Pons (tissue), 1 donor: ENCODE data around the gene NOS1AP.

Experiments used
- DNase-seq: peaks from one replicate; pipeline ENCODE4 v3.0.0-alpha.2; 2016; ENCODE audit warnings: low spot score

NOS1AP gene

DNA sequence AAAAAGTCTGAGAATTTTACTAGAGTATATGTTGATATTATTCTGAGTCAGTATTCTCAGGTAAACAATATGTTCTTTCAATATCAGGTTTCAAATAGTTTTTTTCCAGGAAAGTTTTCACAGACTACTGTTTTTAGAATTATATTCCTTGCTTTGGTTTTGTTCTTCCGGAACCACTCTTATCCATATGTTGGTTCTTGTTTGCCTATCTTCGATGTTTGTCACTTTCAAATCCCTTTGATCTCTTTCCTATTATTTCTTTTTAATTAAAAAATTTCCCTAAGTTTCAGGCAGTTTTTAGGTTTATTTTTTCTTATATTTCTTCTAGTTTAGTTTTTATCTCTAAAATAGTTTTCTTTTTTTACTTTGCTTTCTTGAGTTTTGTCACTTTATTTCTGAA is 20.9 kb downstream of the NOS1AP start:
- DNase-seq = no peak

DNA sequence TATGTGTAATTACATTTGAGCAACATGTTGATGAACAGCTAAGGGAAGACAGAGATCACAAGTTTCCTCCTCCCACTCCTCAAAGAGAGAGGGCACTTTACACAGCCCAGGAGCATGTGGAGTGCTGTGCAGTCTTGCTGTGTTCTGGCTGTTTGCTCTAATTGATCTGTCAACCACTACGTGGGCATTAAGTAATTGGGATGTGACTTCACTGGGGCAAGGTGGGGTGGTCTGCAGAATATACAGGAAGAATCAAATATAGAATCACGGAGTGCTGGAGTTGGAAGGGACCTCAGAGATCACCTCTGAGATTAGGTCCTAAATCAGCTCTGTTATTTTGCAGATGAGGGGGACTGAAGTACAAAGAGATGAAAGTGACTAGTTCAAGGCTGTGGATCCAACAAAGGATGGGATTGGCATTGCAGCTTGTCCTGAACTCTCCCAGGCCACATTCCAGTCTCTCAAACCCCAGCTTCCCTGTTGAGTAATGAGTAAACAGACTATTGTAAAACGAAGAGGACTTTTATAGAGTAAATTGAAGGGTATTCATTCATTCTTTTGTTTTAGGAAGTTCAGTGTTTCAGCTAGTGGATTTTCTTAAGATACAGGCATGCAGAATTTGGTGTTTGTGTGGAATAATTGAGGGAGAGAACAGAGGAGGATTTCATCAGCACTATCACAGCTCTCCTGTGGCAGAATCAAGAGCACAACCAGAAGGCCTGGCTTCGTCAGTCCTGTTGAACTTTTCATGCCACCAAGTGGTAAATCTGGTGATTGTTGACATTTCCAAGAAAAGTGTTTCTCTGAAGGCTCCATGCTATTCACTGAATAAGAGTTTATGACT is 22.4 kb downstream of the NOS1AP start:
- DNase-seq = no peak

DNA sequence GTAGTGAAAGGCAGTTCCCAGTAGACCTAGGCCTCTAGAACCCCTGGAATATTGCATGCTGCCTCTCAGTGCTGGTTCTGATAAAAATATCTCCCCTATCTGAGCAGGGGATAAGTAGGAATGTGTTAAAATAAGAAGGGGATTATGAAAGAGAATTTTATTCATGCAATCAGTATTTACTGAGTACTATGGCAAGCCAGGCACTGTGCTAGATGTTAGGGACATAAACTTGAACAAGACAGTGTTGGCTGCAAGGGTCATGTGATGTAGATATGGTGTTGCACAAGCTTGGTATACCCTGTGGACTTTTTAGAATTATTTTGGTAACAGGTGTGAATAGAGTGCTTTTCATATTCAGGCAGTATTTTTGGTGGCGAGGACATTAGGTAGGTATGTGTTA is 23.6 kb downstream of the NOS1AP start:
- no peak for DNase-seq

DNA sequence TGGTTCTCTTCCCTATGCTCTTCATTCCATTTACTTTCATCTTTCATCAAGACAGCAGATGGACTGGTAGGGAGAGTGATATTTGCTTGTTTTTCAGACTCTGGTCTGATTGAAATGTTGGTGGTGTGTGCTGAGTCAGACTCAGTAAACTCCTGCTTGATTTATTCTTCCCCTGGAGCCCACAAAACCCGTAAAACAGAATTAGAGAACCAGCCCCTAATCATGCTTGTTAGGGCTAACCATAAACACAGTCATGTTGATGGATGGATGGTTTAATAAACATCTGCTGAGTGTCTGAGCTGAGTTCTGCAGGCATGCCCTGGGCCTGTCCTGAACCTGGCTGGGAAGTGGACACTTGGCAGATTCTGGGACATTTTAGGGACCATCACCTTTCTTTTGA is 24.8 kb downstream of the NOS1AP start:
- DNase-seq = no peak

DNA sequence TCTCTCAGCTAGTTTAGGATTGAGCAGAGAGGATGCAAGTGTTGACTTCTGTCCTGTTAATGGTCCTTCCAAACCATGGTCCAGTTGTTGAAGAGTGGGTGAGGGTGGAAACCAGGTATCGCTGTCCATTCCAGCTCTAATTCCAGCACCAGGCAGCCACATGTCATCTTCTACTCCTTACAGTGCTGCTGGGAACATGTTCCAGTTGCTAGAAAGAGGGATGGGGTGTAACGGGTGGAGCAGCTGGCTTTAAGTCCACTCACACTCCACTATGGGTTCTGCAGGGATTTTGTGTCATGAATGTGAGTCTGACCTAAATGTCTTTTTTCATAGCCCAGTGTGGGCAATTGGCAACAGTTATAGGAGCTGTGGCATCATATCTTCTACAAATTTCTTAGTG is 25.2 kb downstream of the NOS1AP start:
- DNase-seq = no peak

DNA sequence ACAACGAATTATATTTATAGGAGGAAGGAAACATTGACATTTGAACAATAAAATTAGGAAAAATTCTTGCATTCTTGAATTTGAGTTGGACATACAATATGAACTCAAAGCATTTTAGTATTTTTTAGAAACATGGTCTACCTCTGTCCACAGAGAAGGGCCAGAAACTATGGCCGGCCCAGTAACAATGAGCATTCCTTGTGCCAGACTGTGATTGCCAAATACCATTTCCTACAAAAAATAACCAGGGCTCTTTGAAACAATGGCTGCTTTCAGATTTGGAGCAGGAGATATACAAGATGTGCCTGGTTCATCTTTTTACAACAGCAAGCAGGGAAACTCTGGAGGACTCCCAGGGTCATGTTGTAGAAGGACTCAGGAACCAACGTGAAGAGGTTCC is 38.4 kb downstream of the NOS1AP start:
- DNase-seq = peak; percentile 45

DNA sequence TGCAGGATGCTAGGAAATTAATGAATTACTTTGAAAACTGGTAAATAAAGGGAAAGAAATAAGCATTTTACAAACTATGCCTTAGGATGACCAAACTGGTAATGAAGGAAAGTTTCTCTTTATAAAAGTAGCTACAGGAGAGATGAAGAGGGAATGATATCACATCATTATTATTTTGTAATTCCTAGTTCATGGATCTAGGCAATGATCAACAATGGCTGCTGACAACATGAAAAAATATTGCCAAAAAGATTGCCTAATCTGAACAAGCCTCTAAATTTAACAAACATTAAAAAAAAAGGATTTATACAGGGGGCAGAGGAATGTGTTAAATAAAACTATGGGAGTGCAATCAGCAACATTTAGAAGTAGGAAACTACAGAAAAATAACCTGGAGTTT is 38.9 kb downstream of the NOS1AP start:
- DNase-seq = no peak

DNA sequence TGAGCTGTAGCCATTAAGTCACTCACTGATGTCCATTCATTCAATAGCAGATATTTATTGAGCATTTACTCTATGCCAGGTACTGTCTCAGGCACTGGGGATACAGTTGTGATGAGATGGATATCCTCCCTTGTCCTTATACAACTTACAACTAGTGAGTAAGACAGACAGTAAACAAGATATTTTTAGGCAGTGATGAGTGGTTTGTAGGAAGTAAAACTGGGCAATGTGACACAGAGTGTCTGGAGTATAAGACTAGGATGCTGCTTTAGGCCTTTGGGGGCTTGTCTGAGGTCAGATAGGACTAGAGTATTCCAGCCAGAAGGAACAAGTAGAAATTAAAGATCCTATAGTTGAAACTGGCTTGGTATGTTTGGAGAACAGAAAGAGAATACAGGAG is 41.4 kb downstream of the NOS1AP start:
- peak; percentile 62 for DNase-seq

DNA sequence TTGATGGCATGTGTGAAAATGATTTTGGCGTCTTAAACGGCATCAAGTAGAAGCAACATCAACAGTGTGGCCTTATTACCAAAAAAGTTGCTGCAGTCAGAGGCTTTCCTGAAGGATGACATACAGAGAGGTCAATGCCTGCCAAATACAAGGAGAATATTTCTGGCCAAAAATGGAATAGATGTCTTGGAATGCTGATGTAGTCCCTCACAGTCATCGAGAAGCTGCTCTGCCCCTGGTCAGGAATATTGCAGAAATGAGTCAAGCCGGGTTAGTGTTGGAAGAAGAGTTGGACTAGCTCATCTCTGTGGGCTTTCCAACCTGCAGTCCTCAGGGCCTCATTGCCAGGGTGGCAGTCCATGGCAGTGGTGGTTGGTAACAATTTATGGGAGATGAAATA is 42.1 kb downstream of the NOS1AP start:
- DNase-seq = no peak

DNA sequence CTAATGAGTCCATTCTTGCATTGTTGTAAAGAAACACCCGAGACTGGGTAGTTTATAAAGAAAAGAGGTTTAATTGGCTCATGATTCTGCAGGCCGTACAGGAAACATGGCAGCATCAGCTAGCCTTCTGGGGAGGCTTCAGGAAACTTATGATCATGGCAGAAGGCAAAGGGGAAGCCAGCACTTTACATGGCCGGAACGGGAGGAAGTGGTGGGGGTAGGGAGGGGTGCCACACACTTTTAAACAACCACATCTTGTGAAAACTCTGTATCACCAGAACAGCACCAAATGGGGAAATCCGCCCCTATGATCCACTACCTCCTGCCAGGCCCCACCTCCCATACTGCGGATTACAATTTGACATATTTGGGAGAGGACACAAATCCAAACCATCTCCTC is 43.9 kb downstream of the NOS1AP start:
- no peak for DNase-seq

DNA sequence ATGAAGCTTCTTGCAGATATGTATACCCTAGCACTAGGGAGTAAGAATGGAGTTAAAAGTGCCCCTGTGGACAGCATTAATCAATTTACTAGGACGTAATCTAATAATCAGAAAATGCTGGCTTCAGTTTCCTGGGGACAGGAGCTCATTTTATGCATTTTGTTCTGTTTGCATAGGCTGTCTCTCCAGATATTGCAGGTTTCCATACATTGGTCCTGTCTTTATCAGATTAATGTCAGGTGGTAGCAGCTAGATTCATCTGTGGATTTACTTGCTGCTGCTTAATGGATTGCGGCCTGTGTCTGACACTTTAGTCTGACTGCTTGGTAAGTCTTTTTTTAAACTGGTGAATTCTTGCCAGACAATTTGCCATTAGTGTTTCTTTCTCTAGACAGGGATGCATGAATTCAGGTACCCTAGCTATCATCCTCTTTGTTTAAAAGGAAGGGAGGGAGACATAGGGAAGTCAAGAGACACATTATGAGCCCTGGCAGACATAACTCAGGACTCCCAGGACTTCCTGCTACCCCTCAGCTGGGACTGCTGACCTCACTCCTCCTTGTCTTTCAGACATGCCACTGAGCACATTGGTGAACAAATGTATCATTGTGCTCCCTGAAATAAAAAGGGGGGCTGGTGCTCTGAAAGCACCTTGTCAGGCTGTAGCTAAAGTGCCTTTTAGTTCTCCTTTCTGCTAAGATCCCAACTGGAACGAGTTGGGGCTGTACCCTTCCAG is 47.7 kb downstream of the NOS1AP start:
- DNase-seq = peak; percentile 69

DNA sequence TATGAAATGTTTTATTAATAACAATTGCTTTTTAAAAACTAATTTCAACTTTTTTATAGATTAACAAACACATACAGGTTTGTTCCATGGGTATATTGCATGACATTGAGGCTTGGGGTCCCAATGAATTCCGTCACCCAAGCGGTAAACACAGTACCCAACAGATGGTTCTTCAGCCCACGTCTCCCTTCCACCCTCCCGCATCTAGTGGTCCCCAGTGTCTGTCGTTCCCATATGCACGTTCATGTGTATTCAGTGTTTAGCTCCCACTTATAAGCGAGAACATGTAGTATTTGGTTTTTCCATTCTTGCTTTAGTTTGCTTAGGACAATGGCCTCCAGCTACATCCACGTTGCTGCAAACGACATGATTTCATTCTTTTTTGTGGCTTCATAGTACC is 48.6 kb downstream of the NOS1AP start:
- DNase-seq = no peak

DNA sequence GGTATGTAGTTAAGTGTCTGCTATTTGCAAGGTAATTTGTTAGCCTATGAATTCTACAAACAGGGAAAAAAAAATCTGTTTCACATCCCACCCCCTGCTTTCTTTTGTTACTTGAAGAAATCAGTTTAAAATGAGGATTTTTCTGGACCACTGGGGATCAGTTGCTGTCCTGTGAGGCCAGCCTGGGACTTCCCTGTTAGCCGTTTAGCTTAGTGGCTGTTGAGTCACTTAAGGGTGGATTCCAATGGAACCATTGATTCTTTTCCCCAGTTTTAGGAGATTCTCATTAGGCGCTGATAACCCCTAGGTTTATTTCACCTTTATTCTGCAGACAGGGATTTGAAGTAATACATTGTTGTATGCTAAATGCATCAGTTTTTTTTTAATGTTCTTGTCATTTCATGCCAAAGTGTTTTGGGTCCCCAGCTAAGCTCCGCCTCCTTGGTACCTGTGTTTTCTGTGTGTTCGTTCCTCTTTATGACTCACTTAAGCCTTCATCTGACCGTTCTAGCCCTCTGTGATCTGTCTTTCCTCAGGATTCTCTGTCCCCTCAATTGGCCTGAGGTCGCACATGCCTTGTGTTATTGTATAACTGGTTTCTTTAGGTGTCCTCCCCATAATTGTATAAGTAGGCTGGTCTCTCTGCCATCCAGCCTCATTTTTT is 59.3 kb downstream of the NOS1AP start:
- no peak for DNase-seq

DNA sequence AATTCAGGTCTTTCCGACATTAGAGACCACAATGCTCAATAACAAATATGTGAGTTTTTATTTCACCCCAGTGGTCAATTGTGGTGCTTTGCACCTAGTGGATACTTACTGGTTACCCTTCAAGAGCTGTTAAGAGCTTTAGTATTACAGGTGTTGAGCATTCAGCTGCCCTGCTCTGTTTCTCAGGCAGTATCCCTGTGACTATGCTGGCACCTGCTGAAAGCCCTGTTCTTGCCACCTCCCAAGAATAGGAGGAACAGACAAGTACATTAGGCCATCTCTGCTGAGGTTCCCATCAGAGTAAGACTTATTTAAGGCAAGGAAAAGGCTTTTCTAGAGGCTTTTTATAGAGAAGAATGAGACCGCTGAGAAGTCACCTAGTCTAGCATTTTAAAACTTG is 60.8 kb downstream of the NOS1AP start:
- no peak for DNase-seq

DNA sequence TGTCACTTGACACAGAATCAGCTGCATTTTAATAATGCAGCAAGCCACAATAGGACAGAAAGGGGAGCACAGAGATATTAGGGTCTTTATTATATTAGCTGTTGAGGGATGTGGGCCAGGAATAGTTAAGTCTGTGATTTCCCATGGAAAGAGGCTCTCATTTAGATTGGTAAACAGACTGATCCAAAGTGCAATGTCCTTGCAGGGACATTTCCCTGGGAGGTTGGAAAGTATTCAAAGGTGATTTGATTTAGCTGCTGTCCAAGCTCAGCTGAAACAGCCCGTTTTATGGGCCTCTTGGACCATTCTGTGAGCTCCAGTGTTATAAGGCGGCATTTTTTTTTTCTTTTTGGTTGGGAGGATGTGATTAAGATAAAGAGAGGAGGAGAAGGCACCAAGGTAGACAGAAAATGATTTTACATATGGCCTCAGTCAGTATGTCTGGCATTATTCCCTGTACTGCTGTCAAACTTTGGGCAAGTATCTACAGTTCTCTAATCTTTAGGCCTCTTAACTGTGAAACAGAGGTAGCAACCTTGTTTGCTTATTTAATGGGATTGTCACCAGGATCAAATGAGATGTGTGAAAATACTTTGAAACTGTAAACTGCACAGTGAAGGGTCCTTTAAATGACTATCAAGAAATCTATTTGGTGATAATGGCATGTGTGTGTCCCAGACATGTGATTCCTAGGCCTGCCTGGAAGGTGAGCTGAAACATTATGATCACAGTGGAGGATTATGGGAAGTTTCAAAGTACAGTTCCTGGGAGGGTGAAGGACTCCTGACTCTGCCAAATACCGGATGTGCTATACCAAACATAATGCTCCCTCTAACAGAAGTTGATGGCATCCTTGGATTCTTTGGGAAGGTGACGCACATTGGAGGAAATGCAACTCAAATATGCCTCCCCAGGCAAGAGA is 62.2 kb downstream of the NOS1AP start:
- no peak for DNase-seq

DNA sequence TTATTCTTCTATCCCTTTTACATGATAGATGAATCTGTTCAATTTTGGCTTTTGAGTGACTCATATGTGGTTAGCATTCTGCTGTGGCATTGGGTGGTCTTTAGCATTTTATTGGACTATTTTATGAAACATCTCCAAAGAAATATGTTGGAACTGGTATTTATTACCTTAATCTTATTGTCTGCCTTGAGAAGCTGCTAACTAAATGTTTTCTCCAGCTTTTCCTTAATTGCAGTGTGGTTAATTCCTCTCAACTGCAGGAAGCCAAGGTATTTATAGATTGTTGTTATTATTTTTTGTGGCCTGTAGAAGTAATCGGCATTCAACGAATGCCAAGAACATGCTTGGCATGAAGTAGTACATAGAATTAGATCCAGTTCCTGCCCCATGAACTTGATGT is 64.1 kb downstream of the NOS1AP start:
- DNase-seq = no peak

DNA sequence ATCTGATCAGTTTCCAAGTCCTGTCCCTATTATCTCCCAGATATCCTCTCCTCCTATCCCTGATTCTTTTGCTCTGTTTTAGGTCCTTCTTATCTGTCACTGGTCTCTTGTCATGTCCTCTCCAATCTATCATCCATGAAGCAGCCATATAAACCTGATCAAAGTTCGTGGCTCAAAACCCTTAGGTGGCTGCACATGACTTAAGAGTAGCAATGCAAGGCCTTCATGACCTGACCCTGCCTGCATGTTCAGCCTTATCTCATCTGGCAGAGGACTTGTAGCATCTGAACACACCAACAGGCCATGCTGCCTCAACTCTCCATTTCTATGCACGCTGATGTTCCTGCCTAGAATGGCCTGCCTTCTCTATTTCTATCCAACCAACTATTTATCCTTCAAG is 65.2 kb downstream of the NOS1AP start:
- DNase-seq = no peak

DNA sequence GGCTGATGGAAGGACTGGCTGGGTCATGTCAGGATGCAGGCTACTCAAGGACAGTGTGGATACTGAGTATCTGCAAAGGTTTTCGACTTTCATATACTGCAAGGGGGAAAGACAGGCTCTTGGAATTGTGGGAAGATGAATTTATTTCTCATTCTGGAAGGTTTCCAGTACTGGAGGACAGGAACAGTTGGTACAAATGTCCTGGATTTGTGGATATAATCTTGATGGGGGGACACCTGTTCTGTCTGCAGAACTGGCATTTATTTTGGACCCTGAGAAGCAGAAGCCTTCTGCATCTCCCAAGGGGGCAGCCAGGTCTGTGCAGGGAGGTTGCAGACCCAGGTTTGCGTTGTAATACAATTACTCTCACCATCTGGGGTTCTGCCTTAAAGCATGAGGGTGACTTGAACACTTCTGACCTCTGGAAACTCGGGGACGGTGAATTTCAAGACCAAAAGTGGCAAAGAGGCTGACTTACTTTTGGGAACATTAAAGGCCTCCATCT is 65.8 kb downstream of the NOS1AP start:
- no peak for DNase-seq

DNA sequence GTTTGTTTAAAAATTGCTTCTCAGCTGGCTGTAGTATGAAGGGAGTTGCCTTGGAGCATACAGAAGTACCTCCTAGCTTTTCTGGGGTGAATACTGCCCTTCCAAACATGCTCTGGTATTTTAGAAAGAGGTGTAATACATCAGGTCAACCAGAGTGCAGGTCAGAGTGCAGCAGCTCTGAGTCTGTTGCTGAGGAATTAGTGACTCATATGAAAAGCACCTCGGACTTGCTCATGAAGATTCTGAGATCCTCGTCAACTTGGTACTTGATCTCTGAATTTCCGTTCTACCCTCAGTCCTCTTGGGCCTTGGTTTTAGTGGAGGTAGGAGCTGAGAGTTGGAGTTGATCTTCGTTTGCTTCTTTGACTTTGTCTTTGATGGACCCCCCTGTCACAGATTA is 67.3 kb downstream of the NOS1AP start:
- no peak for DNase-seq

DNA sequence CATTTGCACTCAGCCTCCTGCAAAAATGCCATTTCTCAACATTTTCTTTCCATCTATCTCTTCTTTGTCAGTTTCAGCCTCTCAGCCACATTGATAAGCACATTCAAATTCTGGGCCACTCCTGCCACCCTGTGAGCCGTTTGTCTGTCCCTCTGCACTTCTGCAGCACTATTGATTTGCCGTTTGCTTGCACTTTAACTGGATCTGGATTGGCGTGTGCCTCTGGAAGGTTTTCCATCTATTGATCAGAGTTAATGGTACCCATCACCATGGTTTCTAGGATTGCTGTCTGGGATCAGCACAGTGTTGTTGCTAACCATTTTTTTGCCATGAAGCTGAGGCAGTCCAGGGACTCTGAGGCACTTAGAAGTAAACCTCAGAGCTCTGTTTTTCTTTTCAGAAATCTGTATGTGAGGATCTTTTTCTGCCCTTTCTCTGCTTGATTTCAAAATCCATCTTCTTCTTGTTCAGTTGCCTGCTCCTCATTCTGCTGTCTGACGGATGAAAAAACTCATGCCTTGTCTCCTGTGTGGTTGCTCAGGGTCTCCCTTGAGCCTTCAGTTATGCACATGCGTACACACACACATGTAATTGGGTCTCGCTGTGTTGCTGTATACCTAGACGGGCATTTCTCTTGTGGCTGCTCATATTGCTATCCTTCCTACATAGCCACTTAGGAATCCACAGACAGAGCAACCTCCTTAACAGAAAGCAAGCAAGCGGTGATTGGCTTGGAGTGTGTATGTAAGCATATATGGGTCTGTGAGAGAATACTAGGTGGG is 67.9 kb downstream of the NOS1AP start:
- DNase-seq = no peak

DNA sequence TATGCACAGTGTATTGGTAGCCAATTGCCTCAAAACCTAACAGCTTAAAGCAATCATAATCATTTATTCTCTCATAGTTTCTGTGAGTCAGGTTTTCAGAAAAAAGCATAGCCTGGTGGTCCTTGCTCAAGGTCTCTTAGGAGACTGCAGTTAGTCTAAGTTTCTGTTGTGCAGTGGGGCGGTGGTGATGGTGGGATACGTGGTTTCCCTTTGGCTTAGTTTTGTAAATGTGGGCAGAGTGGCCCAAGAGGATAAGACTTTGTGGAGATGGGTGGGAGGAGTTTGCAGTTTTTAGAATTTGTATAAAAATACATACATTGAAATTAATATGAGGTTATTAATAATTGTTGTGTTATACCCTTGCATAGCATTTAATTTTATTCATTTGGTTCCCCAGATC is 68.6 kb downstream of the NOS1AP start:
- no peak for DNase-seq
